Suprapubic skin (tissue), 4 donors: ENCODE measurements around the gene ACSL5. TPM values are rescaled to one million over a fixed set of nuclear protein-coding genes. Genes with fewer than 3 reads are reported as not detected.

Experiments
- DNase-seq, 2 donors: peaks; one replicate each; pipeline ENCODE4 v3.0.0-alpha.2; 2019; ENCODE audit warnings: low spot score in 2 of 2
- H3K27ac ChIP-seq: fragments of 200-600 bp; sonication (generic); one replicate; pipeline ENCODE4 v1.5.1; 2019
- H3K27me3 ChIP-seq: fragments of 200-600 bp; sonication (generic); one replicate; pipeline ENCODE4 v1.5.1; 2019
- H3K36me3 ChIP-seq: fragments of 200-600 bp; sonication (generic); one replicate; pipeline ENCODE4 v1.5.1; 2019
- H3K4me1 ChIP-seq: fragments of 200-600 bp; sonication (generic); one replicate; pipeline ENCODE4 v1.5.1; 2019
- H3K4me3 ChIP-seq: fragments of 200-600 bp; sonication (generic); one replicate; pipeline ENCODE4 v1.5.1; 2019; ENCODE audit warnings: mild to moderate bottlenecking
- H3K9me3 ChIP-seq: fragments of 200-600 bp; sonication (generic); one replicate; pipeline ENCODE4 v1.5.1; 2019
- EP300 ChIP-seq: sonication (generic); formaldehyde crosslinking; IDR thresholded peaks from one replicate; pipeline ENCODE4 v1.6.1; 2017; ENCODE audit warnings: antibody characterized with exemption
- POLR2A ChIP-seq, 2 donors: fragments of 450-650 bp; IDR thresholded peaks; one replicate each; pipeline ENCODE4 v1.6.1; 2017; ENCODE audit warnings: antibody characterized with exemption in 2 of 2, mild to moderate bottlenecking in 2 of 2, moderate library complexity in 2 of 2
- POLR2AphosphoS5 ChIP-seq, 3 donors: sonication (generic); formaldehyde crosslinking; IDR thresholded peaks; one replicate each; pipeline ENCODE4 v1.6.1; 2017; ENCODE audit warnings: antibody characterized with exemption in 3 of 3
- WGBS: methylation state at CpG from one replicate; pipeline ENCODE4 v1.1.5; 2018; 5-methylcytosine and 5-hydroxymethylcytosine counted together
- total RNA-seq, 4 donors: library from RNA; depleted of rRNA; stranded (reverse); fragments of >200 nt; gene quantifications; one replicate each; pipeline ENCODE4 v1.1.0, GENCODE V29; 2016
- TF ChIP-seq, protein P1 (sequence below), 2 donors: fragments of 200-600 bp in 1 of 2; fragments of 450-650 bp in 1 of 2; sonication (generic) in 1 of 2; IDR thresholded peaks; one replicate each; pipeline ENCODE4 v1.5.1; 2016 to 2019; ENCODE audit warnings: antibody characterized with exemption in 2 of 2, mild to moderate bottlenecking in 1 of 2, moderate library complexity in 1 of 2

ACSL5 gene, protein sequence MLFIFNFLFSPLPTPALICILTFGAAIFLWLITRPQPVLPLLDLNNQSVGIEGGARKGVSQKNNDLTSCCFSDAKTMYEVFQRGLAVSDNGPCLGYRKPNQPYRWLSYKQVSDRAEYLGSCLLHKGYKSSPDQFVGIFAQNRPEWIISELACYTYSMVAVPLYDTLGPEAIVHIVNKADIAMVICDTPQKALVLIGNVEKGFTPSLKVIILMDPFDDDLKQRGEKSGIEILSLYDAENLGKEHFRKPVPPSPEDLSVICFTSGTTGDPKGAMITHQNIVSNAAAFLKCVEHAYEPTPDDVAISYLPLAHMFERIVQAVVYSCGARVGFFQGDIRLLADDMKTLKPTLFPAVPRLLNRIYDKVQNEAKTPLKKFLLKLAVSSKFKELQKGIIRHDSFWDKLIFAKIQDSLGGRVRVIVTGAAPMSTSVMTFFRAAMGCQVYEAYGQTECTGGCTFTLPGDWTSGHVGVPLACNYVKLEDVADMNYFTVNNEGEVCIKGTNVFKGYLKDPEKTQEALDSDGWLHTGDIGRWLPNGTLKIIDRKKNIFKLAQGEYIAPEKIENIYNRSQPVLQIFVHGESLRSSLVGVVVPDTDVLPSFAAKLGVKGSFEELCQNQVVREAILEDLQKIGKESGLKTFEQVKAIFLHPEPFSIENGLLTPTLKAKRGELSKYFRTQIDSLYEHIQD
- 1 to 10 TPM; 3.8 to 6.5 (median 5.0) TPM for total RNA-seq

DNA sequence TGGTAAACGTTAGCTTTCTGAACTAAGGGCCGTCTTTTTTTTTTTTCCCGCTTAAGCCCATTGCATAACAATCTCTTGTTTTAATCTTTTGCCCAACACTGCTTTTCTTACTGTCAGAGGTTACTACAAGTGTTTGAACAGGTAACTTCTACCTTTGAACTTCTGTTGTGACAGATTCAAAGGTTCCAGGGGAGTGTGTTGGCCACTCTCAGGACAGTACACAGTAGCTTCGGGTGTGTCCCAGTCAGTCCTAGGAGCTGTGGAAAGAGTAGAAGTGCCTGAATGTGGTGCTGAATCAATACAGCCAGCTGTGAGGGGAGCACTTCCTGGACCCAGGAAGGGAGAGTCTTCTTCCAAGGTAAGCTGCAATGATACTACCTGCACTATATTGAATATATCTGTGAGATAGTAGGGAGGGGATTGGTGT is at the start of gene ACSL5:
Gene ACSL5, plus strand, starts transcription at position 205 of the 427 bp plus-strand sequence. CDS start 20,831 bp downstream, outside the sequence.
- peaks cover 8% of the 10 kb centered on the region for H3K4me1 ChIP-seq
- no peaks in the 10 kb centered on the region for H3K36me3 ChIP-seq
- no peak within 1 kb of the TSS for H3K4me3 ChIP-seq
- no peaks in the 10 kb centered on the region for H3K9me3 ChIP-seq
- no peaks in the 10 kb centered on the region for H3K27me3 ChIP-seq
- no peak for DNase-seq
- WGBS = 82% methylated on average over 4 of the region's 4 CpGs
- no peak within 1 kb of the TSS for H3K27ac ChIP-seq
- TF ChIP-seq EP300 = no peak
- TF ChIP-seq POLR2AphosphoS5 (IDR thresholded peaks at IDR 0.05) = no peak
- TF ChIP-seq POLR2A (IDR thresholded peaks at IDR 0.05) = no peak
- TF ChIP-seq, protein P1, sequence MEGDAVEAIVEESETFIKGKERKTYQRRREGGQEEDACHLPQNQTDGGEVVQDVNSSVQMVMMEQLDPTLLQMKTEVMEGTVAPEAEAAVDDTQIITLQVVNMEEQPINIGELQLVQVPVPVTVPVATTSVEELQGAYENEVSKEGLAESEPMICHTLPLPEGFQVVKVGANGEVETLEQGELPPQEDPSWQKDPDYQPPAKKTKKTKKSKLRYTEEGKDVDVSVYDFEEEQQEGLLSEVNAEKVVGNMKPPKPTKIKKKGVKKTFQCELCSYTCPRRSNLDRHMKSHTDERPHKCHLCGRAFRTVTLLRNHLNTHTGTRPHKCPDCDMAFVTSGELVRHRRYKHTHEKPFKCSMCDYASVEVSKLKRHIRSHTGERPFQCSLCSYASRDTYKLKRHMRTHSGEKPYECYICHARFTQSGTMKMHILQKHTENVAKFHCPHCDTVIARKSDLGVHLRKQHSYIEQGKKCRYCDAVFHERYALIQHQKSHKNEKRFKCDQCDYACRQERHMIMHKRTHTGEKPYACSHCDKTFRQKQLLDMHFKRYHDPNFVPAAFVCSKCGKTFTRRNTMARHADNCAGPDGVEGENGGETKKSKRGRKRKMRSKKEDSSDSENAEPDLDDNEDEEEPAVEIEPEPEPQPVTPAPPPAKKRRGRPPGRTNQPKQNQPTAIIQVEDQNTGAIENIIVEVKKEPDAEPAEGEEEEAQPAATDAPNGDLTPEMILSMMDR (IDR thresholded peaks at IDR 0.05) = no peak

DNA sequence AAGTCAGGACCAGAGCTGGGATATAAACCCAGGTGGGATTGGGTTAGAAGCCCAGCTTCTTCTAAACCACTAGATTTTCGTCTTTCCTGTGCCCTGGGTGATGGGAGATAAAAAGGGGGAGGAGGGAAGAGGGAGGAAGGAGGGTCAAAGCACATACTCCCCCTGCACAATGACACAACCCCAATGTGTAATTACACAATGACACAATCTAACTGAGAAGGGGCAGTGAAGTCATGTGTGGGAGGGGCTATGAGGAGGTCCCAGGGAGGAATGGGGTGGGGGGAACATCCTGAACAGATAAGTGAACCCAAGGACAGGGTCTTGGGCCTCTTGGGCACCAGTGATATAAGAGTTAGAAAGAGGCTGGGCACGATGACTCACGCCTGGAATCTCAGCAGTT is 46.2 kb upstream of the ACSL5 start:
- no peaks in the 10 kb centered on the region for H3K36me3 ChIP-seq
- H3K9me3 ChIP-seq = no peaks in the 10 kb centered on the region
- no peak for DNase-seq
- peaks cover 12% of the 10 kb centered on the region for H3K4me1 ChIP-seq
- 87% methylated on average over 3 of the region's 3 CpGs for WGBS
- no peak for TF ChIP-seq POLR2A (IDR thresholded peaks at IDR 0.05)
- H3K4me3 ChIP-seq = no peak overlapping the region
- H3K27ac ChIP-seq = no peak overlapping the region
- no peaks in the 10 kb centered on the region for H3K27me3 ChIP-seq

DNA sequence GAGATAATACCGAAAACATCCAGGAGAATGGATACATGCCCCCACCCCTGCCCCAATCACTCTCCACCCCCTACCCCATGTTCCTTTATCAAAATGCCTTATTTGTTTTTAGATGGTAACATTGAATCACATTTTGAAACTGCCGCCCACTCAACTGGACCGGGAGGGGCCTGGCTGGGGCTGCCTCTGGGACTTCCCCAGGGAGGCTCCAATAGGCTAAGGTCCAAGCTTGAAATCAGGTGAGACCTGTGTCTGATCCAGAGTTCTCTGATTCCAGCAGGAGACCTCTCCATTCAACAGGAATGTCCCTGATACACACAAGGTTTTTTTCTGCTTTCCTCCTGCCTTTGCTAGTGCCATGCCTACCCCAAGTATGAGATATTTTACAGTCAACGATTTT is 43.8 kb upstream of the ACSL5 start:
- WGBS = 44% methylated on average over 4 of the region's 4 CpGs
- no peaks in the 10 kb centered on the region for H3K27me3 ChIP-seq
- no peak overlapping the region for H3K27ac ChIP-seq
- H3K4me1 ChIP-seq = peaks cover 12% of the 10 kb centered on the region
- H3K9me3 ChIP-seq = no peaks in the 10 kb centered on the region
- no peak for TF ChIP-seq POLR2A (IDR thresholded peaks at IDR 0.05)
- TF ChIP-seq, protein P1 (IDR thresholded peaks at IDR 0.05) = no peak
- TF ChIP-seq POLR2AphosphoS5 (IDR thresholded peaks at IDR 0.05) = no peak
- no peak for TF ChIP-seq EP300
- H3K4me3 ChIP-seq = no peak overlapping the region
- no peak for DNase-seq
- no peaks in the 10 kb centered on the region for H3K36me3 ChIP-seq

DNA sequence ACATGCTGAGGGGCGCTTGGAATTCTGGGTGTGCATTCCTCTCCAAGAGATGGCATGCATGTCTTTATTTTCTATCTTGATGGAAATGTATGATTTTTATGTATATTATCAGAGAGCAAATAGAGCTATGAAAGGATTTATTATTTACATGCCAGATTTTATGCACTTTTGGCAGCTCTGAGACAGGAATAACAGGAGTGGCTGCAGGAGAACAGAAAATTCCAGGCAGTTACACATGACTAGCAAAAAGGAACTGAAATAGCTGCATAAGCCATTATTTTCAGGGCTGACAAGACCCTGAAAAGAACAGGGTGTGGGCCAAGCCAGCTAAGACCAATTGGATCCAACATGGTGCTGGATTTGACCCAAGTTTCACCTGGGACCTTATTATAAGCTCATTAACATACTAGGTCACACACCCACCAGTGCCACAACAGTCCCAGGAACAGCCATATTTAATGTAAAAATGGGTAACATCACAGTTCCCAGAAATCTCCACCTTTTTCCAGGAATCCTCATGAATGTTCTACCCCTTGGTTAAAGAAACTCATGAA is 43.2 kb upstream of the ACSL5 start:
- H3K4me3 ChIP-seq = no peak overlapping the region
- WGBS = 48% methylated on average over 1 of the region's 1 CpG
- no peak overlapping the region for H3K27ac ChIP-seq
- H3K9me3 ChIP-seq = no peaks in the 10 kb centered on the region
- no peak for TF ChIP-seq POLR2A (IDR thresholded peaks at IDR 0.05)
- no peak for TF ChIP-seq EP300
- TF ChIP-seq POLR2AphosphoS5 (IDR thresholded peaks at IDR 0.05) = no peak
- TF ChIP-seq, protein P1 (IDR thresholded peaks at IDR 0.05) = no peak
- no peak for DNase-seq
- H3K4me1 ChIP-seq = peaks cover 12% of the 10 kb centered on the region
- no peaks in the 10 kb centered on the region for H3K27me3 ChIP-seq
- no peaks in the 10 kb centered on the region for H3K36me3 ChIP-seq

DNA sequence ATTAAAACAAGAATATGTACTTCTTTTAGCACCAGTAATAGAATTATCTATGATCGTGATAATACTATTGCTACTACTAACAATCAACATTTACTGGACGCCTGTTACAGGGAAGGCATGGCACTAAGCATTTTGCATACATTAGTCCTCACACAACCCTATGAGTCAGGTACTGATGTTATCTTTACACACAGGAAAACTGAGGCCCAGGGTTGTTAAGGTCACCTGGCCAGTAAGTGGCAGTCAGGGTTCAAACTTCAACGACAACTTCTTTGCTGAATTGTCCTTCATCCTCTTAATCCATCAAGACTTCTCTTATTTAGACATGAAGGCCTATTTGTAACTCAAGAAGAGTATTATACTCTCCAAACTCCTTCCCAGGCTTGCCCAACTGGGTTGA is 41.9 kb upstream of the ACSL5 start:
- Histone ChIP-seq H3K9me3 (no peaks in the 10 kb centered on the region), H3K4me3 (no peak overlapping the region), H3K4me1 (peaks cover 12% of the 10 kb centered on the region), H3K27ac (no peak overlapping the region), H3K27me3 (no peaks in the 10 kb centered on the region), H3K36me3 (no peaks in the 10 kb centered on the region)
- DNase-seq = no peak
- TF ChIP-seq, protein P1 (IDR thresholded peaks at IDR 0.05) = no peak
- no peak for TF ChIP-seq POLR2AphosphoS5 (IDR thresholded peaks at IDR 0.05)
- no peak for TF ChIP-seq EP300
- no peak for TF ChIP-seq POLR2A (IDR thresholded peaks at IDR 0.05)
- 93% methylated on average over 3 of the region's 3 CpGs for whole genome bisulfite sequencing
